Measurements from ENCODE around the gene ZNF516. TPM values are rescaled to one million over a fixed set of nuclear protein-coding genes. Genes with fewer than 3 reads are reported as not detected.

ZNF516 gene
- total and polyA plus RNA-seq, 2 of the 13 experiments (the other 11 are each of a cell fraction or from before 2014, with no cell fraction given): 16.6 to 18.7 TPM

GRCh38 chr18:76351961-76352581, 143.0 kb downstream of the ZNF516 start (continued):
- TF ChIP-seq NFIB (CRISPR knock-in tag; IDR thresholded peaks at IDR 0.05; ENCODE audit: borderline replicate concordance) (no peak), RBM39 (IDR thresholded peaks at IDR 0.05; ENCODE audit: low read depth, low read length, poor library complexity, severe bottlenecking) (no peak), GLI4 (CRISPR knock-in tag; IDR thresholded peaks at IDR 0.05; ENCODE audit: borderline replicate concordance) (no peak), TBL1XR1 (IDR thresholded peaks at IDR 0.05; ENCODE audit: borderline replicate concordance, low read length, partially characterized antibody) (no peak), BORCS8-MEF2B (CRISPR knock-in tag; IDR thresholded peaks at IDR 0.05) (no peak), IKZF1 (IDR thresholded peaks at IDR 0.05) (no peak), MAFF (IDR thresholded peaks at IDR 0.05; ENCODE audit: low read depth, low read length) (no peak), NONO (IDR thresholded peaks at IDR 0.05) (no peak), NONO (CRISPR knock-in tag; conservative IDR thresholded peaks at IDR 0.05) (no peak), ZNF558 (CRISPR knock-in tag; IDR thresholded peaks at IDR 0.05; ENCODE audit: borderline replicate concordance) (no peak), FOXO1 (CRISPR knock-in tag; IDR thresholded peaks at IDR 0.05) (peak; percentile 77), NR2C2 (CRISPR knock-in tag; IDR thresholded peaks at IDR 0.05; ENCODE audit: borderline replicate concordance) (no peak), TBX3 (IDR thresholded peaks at IDR 0.05; ENCODE audit: borderline replicate concordance) (no peak), ZNF772 (CRISPR knock-in tag; IDR thresholded peaks at IDR 0.05) (no peak), TBP (CRISPR knock-in tag; IDR thresholded peaks at IDR 0.05) (no peak), ZNF549 (CRISPR knock-in tag; IDR thresholded peaks at IDR 0.05) (no peak), SP4 (CRISPR knock-in tag; IDR thresholded peaks at IDR 0.05) (no peak), ZBTB43 (CRISPR knock-in tag; conservative IDR thresholded peaks at IDR 0.05) (no peak), ZNF263 (CRISPR knock-in tag; IDR thresholded peaks at IDR 0.05) (0 out of 2 replicates have a peak, but pooled peaks have one; percentile 30), PHB2 (IDR thresholded peaks at IDR 0.05; ENCODE audit: partially characterized antibody) (no peak), ZZZ3 (CRISPR knock-in tag; IDR thresholded peaks at IDR 0.05; ENCODE audit: borderline replicate concordance) (no peak), RXRB (CRISPR knock-in tag; IDR thresholded peaks at IDR 0.05; ENCODE audit: borderline replicate concordance) (no peak)
- TF ChIP-seq, protein P1, sequence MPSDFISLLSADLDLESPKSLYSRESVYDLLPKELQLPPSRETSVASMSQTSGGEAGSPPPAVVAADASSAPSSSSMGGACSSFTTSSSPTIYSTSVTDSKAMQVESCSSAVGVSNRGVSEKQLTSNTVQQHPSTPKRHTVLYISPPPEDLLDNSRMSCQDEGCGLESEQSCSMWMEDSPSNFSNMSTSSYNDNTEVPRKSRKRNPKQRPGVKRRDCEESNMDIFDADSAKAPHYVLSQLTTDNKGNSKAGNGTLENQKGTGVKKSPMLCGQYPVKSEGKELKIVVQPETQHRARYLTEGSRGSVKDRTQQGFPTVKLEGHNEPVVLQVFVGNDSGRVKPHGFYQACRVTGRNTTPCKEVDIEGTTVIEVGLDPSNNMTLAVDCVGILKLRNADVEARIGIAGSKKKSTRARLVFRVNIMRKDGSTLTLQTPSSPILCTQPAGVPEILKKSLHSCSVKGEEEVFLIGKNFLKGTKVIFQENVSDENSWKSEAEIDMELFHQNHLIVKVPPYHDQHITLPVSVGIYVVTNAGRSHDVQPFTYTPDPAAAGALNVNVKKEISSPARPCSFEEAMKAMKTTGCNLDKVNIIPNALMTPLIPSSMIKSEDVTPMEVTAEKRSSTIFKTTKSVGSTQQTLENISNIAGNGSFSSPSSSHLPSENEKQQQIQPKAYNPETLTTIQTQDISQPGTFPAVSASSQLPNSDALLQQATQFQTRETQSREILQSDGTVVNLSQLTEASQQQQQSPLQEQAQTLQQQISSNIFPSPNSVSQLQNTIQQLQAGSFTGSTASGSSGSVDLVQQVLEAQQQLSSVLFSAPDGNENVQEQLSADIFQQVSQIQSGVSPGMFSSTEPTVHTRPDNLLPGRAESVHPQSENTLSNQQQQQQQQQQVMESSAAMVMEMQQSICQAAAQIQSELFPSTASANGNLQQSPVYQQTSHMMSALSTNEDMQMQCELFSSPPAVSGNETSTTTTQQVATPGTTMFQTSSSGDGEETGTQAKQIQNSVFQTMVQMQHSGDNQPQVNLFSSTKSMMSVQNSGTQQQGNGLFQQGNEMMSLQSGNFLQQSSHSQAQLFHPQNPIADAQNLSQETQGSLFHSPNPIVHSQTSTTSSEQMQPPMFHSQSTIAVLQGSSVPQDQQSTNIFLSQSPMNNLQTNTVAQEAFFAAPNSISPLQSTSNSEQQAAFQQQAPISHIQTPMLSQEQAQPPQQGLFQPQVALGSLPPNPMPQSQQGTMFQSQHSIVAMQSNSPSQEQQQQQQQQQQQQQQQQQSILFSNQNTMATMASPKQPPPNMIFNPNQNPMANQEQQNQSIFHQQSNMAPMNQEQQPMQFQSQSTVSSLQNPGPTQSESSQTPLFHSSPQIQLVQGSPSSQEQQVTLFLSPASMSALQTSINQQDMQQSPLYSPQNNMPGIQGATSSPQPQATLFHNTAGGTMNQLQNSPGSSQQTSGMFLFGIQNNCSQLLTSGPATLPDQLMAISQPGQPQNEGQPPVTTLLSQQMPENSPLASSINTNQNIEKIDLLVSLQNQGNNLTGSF (CRISPR knock-in tag; IDR thresholded peaks at IDR 0.05): no peak
- TF ChIP-seq, protein P2, sequence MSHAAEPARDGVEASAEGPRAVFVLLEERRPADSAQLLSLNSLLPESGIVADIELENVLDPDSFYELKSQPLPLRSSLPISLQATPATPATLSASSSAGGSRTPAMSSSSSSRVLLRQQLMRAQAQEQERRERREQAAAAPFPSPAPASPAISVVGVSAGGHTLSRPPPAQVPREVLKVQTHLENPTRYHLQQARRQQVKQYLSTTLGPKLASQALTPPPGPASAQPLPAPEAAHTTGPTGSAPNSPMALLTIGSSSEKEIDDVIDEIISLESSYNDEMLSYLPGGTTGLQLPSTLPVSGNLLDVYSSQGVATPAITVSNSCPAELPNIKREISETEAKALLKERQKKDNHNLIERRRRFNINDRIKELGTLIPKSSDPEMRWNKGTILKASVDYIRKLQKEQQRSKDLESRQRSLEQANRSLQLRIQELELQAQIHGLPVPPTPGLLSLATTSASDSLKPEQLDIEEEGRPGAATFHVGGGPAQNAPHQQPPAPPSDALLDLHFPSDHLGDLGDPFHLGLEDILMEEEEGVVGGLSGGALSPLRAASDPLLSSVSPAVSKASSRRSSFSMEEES (CRISPR knock-in tag; IDR thresholded peaks at IDR 0.05): no peak
